Activated naive CD8-positive, alpha-beta T cell treated with anti-CD3 and anti-CD28 coated beads, Interleukin-2, amount 50 U/mL, for 24 hours (primary cell): ENCODE measurements around the gene TBC1D7.

Experiments
- ATAC-seq: fragments of 150-1000 bp; cut with Tn5 transposase; one replicate; pipeline ENCODE4 v1.10.0; 2021
- DNase-seq: peaks from one replicate; pipeline ENCODE4 v3.0.0; 2021
- H3K27ac Mint-ChIP-seq: one replicate; pipeline ENCODE4 v1.8.0; 2021; ENCODE audit warnings: mild to moderate bottlenecking, mixed read lengths
- H3K27me3 Mint-ChIP-seq: one replicate; pipeline ENCODE4 v1.8.0; 2021; ENCODE audit warnings: mixed read lengths
- H3K36me3 Mint-ChIP-seq: one replicate; pipeline ENCODE4 v1.8.0; 2021; ENCODE audit warnings: low read depth, mixed read lengths
- H3K4me1 Mint-ChIP-seq: one replicate; pipeline ENCODE4 v1.8.0; 2021; ENCODE audit warnings: mixed read lengths
- H3K4me3 Mint-ChIP-seq: one replicate; pipeline ENCODE4 v1.8.0; 2021; ENCODE audit warnings: mild to moderate bottlenecking, moderate library complexity, mixed read lengths
- H3K9me3 Mint-ChIP-seq: one replicate; pipeline ENCODE4 v1.8.0; 2021; ENCODE audit warnings: mixed read lengths

Gene TBC1D7

GRCh38 chr6:13328076-13328874, at the start of gene TBC1D7:
TBC1D7 (minus strand) TSS chr6:13328537; CDS start chr6:13326898, 1,639 bp downstream.
- DNase-seq, result peak; percentile 94
- peak within 1 kb of the TSS; percentile 90 for H3K4me3 Mint-ChIP-seq
- H3K27me3 Mint-ChIP-seq, result no peaks in the 10 kb centered on the region
- no peaks in the 10 kb centered on the region for H3K9me3 Mint-ChIP-seq
- peak; percentile 92 for ATAC-seq
- peaks cover 27% of the 10 kb centered on the region for H3K4me1 Mint-ChIP-seq
- peaks cover 20% of the 10 kb centered on the region for H3K36me3 Mint-ChIP-seq
- H3K27ac Mint-ChIP-seq, result peak within 1 kb of the TSS; percentile 88

GRCh38 chr6:13377054-13377758, 48.9 kb upstream of the TBC1D7 start:
- Mint-ChIP-seq H3K36me3 (peaks cover 11% of the 10 kb centered on the region), H3K9me3 (peaks cover 5% of the 10 kb centered on the region), H3K27me3 (no peaks in the 10 kb centered on the region), H3K4me1 (peaks cover 48% of the 10 kb centered on the region), H3K27ac (no peak overlapping the region), H3K4me3 (no peak overlapping the region)
- ATAC-seq (no peak), DNase-seq (no peak)

- no peaks in the 10 kb centered on the region for H3K27me3 Mint-ChIP-seq
- H3K36me3 Mint-ChIP-seq, result peaks cover 11% of the 10 kb centered on the region
- ATAC-seq (peak; percentile 91), DNase-seq (peak; percentile 58)
- peak overlapping the region; percentile 82 for H3K27ac Mint-ChIP-seq
- H3K4me1 Mint-ChIP-seq, result peaks cover 46% of the 10 kb centered on the region
- H3K9me3 Mint-ChIP-seq, result peaks cover 5% of the 10 kb centered on the region
- peak overlapping the region; percentile 60 for H3K4me3 Mint-ChIP-seq
Observed at GRCh38 chr6:13375360-13375878, 47.1 kb upstream of the TBC1D7 start.

- H3K4me1 Mint-ChIP-seq, result peaks cover 46% of the 10 kb centered on the region
- H3K36me3 Mint-ChIP-seq, result peaks cover 10% of the 10 kb centered on the region
- H3K9me3 Mint-ChIP-seq, result peaks cover 5% of the 10 kb centered on the region
- H3K27ac Mint-ChIP-seq, result no peak overlapping the region
- DNase-seq (no peak), ATAC-seq (no peak)
- no peak overlapping the region for H3K4me3 Mint-ChIP-seq
- H3K27me3 Mint-ChIP-seq, result no peaks in the 10 kb centered on the region
Observed at GRCh38 chr6:13373919-13374318, 45.6 kb upstream of the TBC1D7 start.

GRCh38 chr6:13373488-13373886, 45.1 kb upstream of the TBC1D7 start:
- Mint-ChIP-seq H3K4me1 (peaks cover 46% of the 10 kb centered on the region), H3K27ac (no peak overlapping the region), H3K36me3 (peaks cover 9% of the 10 kb centered on the region), H3K4me3 (no peak overlapping the region), H3K27me3 (no peaks in the 10 kb centered on the region), H3K9me3 (peaks cover 5% of the 10 kb centered on the region)
- no peak for DNase-seq
- ATAC-seq, result no peak

- DNase-seq (no peak), ATAC-seq (no peak)
- H3K4me1 Mint-ChIP-seq, result peaks cover 46% of the 10 kb centered on the region
- H3K4me3 Mint-ChIP-seq, result no peak overlapping the region
- H3K27me3 Mint-ChIP-seq, result no peaks in the 10 kb centered on the region
- H3K9me3 Mint-ChIP-seq, result peaks cover 5% of the 10 kb centered on the region
- H3K27ac Mint-ChIP-seq, result peak overlapping the region; percentile 40
- H3K36me3 Mint-ChIP-seq, result peaks cover 9% of the 10 kb centered on the region
Observed at GRCh38 chr6:13372688-13373487, 44.6 kb upstream of the TBC1D7 start.

- H3K4me1 Mint-ChIP-seq, result peaks cover 40% of the 10 kb centered on the region
- H3K27ac Mint-ChIP-seq, result no peak overlapping the region
- no peak overlapping the region for H3K4me3 Mint-ChIP-seq
- H3K9me3 Mint-ChIP-seq, result peaks cover 5% of the 10 kb centered on the region
- ATAC-seq (no peak), DNase-seq (no peak)
- peaks cover 9% of the 10 kb centered on the region for H3K36me3 Mint-ChIP-seq
- H3K27me3 Mint-ChIP-seq, result no peaks in the 10 kb centered on the region
Observed at GRCh38 chr6:13372076-13372475, 43.7 kb upstream of the TBC1D7 start.

- DNase-seq (no peak), ATAC-seq (no peak)
- no peak overlapping the region for H3K4me3 Mint-ChIP-seq
- H3K27me3 Mint-ChIP-seq, result no peaks in the 10 kb centered on the region
- H3K4me1 Mint-ChIP-seq, result peaks cover 37% of the 10 kb centered on the region
- H3K36me3 Mint-ChIP-seq, result peaks cover 8% of the 10 kb centered on the region
- H3K9me3 Mint-ChIP-seq, result peaks cover 4% of the 10 kb centered on the region
- no peak overlapping the region for H3K27ac Mint-ChIP-seq
Observed at GRCh38 chr6:13371421-13372072, 43.2 kb upstream of the TBC1D7 start.

- ATAC-seq (no peak), DNase-seq (no peak)
- no peaks in the 10 kb centered on the region for H3K27me3 Mint-ChIP-seq
- H3K27ac Mint-ChIP-seq, result no peak overlapping the region
- H3K9me3 Mint-ChIP-seq, result no peaks in the 10 kb centered on the region
- peaks cover 4% of the 10 kb centered on the region for H3K36me3 Mint-ChIP-seq
- H3K4me1 Mint-ChIP-seq, result peaks cover 29% of the 10 kb centered on the region
- no peak overlapping the region for H3K4me3 Mint-ChIP-seq
Observed at GRCh38 chr6:13370623-13371022, 42.3 kb upstream of the TBC1D7 start.

GRCh38 chr6:13369591-13369990, 41.3 kb upstream of the TBC1D7 start:
- Mint-ChIP-seq H3K9me3 (no peaks in the 10 kb centered on the region), H3K4me3 (no peak overlapping the region), H3K36me3 (peaks cover 6% of the 10 kb centered on the region), H3K27ac (no peak overlapping the region), H3K4me1 (peaks cover 19% of the 10 kb centered on the region), H3K27me3 (no peaks in the 10 kb centered on the region)
- no peak for ATAC-seq
- no peak for DNase-seq

- Mint-ChIP-seq H3K36me3 (peaks cover 10% of the 10 kb centered on the region), H3K4me3 (no peak overlapping the region), H3K4me1 (peaks cover 11% of the 10 kb centered on the region), H3K27ac (no peak overlapping the region), H3K9me3 (no peaks in the 10 kb centered on the region), H3K27me3 (no peaks in the 10 kb centered on the region)
- ATAC-seq (no peak), DNase-seq (no peak)
Observed at GRCh38 chr6:13368731-13369115, 40.4 kb upstream of the TBC1D7 start.

GRCh38 chr6:13368079-13368730, 39.9 kb upstream of the TBC1D7 start:
- no peak for DNase-seq
- ATAC-seq, result no peak
- Mint-ChIP-seq H3K27ac (no peak overlapping the region), H3K36me3 (peaks cover 10% of the 10 kb centered on the region), H3K4me3 (no peak overlapping the region), H3K9me3 (no peaks in the 10 kb centered on the region), H3K4me1 (peaks cover 6% of the 10 kb centered on the region), H3K27me3 (no peaks in the 10 kb centered on the region)

- H3K4me3 Mint-ChIP-seq, result no peak overlapping the region
- H3K36me3 Mint-ChIP-seq, result peaks cover 8% of the 10 kb centered on the region
- H3K9me3 Mint-ChIP-seq, result no peaks in the 10 kb centered on the region
- no peak overlapping the region for H3K27ac Mint-ChIP-seq
- ATAC-seq (no peak), DNase-seq (no peak)
- no peaks in the 10 kb centered on the region for H3K27me3 Mint-ChIP-seq
- no peaks in the 10 kb centered on the region for H3K4me1 Mint-ChIP-seq
Observed at GRCh38 chr6:13367396-13367795, 39.1 kb upstream of the TBC1D7 start.

- H3K9me3 Mint-ChIP-seq, result no peaks in the 10 kb centered on the region
Observed at GRCh38 chr6:13365320-13365719, 37.0 kb upstream of the TBC1D7 start.

More at GRCh38 chr6:13365320-13365719, 37.0 kb upstream of the TBC1D7 start:
- Mint-ChIP-seq H3K4me1 (peaks cover 4% of the 10 kb centered on the region), H3K27ac (no peak overlapping the region), H3K36me3 (peaks cover 8% of the 10 kb centered on the region), H3K27me3 (no peaks in the 10 kb centered on the region), H3K4me3 (no peak overlapping the region)
- ATAC-seq (no peak), DNase-seq (no peak)
